HG02588 (cell line): ENCODE data around the gene AAK1.
"Not testable (repeated sequence)": the region's sequence is repeated elsewhere in the genome, so short reads cannot be mapped to it uniquely, and the experiment has no call there.

Experiments
- ATAC-seq: cut with Tn5 transposase; IDR thresholded peaks from one replicate; pipeline ENCODE4 v1.9.1; 2021; ENCODE audit warnings: mild to moderate bottlenecking, moderate library complexity; ENCODE audit not compliant: unreplicated experiment

The AAK1 gene

DNA sequence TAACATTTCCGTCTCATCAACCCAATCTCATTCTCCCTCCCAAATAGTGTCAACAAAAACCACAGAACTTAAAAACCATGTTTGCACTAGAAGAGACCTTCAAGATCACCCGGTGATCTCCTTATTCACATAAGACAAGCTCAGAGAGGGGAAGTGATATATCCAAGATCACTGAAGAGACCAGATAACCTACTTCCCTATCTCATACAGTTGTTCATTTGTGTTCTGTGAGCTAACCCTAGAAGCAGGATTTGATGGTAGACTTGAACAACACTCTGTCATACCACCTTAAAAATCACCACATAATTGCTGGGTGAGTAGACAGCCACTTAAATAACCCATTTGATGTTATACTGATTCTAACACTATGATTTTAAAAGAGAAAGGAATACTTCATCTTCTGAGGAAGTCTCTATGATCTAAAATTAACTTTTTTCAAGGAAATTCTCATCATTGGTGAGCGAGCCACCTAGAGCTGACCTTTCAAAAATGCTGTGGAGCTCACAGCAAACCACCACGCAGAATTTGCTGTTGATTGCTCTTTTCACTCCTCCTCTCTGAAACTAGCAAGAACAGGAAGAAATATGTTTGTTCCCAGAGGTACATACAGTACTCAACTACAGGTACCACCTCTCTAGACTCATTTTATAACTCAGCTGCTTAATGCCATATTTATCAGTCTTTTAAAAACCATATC is 15.1 kb downstream of the AAK1 start:
- no peak for ATAC-seq

GRCh38 chr2:69625078-69625795 is 18.3 kb downstream of the AAK1 start:
- no peak for ATAC-seq

- no peak for ATAC-seq
Observed at GRCh38 chr2:69624611-69625010, 18.9 kb downstream of the AAK1 start.

DNA sequence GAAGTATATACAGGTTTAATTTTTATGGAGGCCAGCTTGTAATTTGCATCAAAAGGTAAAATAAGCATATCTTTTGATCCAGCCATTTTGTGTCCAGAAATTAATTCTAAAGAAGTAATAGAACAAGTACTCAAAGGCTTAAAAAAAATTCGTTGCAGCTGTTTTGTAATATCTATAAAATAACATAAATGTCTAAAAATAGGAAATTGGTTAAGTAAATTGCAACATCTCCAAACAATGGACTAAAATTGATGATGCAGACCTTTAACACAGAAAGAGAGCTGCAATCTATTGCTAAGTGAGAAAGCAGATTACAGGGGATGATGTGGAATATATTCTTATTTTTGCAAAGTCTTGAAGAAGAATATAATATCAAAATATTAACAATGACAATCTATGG is 19.4 kb downstream of the AAK1 start:
- ATAC-seq: no peak

DNA sequence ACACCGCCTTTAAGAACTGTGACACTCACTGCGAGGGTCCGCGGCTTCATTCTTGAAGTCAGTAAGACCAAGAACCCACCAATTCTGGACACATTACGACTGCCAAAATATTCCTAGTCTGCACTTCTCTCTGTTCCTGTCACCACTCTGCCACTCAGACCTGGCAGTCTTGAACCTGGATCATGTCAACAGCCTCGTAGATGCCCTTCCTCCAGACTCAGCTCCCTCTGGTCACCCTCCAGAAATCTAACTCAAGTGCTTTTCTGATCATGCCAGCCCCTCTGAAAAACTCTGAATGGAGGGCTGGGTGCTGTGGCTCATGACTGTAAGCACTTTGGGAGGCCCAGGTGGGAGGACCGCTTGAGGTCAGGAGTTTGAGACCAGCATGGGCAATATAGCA is 20.3 kb downstream of the AAK1 start:
- ATAC-seq: no peak

DNA sequence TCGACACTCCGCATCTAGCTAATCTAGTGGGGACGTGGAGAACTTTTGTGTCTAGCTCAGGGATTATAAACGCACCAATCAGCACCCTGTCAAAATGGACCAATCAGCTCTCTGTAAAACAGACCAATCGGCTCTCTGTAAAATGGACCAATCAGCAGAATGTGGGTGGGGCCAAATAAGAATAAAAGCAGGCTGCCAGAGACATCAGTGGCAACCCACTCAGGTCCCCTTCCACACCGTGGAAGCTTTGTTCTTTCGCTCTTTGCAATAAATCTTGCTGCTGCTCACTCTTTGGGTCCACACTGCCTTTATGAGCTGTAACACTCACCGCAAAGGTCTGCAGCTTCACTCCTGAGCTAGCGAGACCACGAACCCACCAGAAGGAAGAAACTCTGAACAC is 20.7 kb downstream of the AAK1 start:
- ATAC-seq: not testable (repeated sequence)

DNA sequence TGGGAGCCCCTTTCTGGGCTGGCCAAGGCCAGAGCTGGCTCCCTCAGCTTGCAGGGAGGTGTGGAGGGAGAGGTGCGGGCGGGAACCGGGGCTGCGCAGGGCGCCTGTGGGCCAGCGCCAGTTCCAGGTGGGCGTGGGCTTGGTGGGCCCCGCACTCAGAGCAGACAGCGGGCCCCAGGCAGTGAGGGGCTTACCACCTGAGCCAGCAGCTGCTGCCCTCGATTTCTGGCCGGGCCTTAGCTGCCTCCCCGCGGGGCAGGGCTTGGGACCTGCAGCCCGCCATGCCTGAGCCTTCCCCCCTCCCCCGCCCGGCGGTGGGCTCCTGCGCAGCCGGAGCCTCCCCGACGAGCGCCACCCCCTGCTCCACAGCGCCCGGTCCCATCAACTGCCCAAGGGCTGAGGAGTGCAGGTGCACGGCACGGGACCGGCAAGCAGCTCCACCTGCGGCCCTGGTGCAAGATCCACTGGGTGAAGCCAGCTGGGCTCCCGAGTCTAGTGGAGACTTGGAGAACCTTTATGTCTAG is 21.5 kb downstream of the AAK1 start:
- not testable (repeated sequence) for ATAC-seq

DNA sequence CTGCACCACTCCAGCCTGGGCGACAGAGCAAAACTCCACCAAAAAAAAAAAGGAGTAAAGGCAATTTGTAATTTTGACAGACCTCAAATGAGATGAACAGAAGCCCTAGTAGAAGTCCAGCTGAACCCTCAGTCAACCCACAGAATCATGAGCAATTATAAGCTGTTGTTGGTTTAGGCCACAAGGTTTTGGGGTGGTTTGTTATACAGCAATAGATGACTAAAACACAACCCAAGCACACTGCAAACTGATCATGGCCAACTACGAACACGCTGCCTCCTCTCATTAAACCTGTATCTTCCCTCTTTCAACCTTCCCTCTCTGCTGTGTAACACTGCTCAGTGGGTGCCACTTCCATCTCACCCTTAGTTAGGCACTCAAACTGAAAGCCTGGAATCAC is 22.1 kb downstream of the AAK1 start:
- no peak for ATAC-seq

DNA sequence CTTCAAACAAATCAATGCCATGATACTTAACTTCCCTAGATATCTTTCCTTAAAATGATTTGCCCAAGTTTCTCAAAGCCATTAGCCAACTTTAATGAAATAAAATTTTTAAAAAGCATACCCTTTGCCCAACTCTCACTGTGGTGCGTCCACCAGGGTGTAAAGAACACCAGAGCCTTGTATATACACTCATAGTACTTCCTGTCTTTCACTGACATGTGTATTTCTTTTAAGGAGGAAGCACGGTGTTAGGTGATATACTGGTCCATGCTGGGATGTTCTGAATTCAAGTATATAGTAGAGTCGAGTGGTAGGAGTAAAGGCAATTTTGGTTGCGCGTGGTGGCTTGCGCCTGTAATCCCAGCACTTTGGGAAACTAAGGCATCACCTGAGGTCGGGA is 22.7 kb downstream of the AAK1 start:
- no peak for ATAC-seq

DNA sequence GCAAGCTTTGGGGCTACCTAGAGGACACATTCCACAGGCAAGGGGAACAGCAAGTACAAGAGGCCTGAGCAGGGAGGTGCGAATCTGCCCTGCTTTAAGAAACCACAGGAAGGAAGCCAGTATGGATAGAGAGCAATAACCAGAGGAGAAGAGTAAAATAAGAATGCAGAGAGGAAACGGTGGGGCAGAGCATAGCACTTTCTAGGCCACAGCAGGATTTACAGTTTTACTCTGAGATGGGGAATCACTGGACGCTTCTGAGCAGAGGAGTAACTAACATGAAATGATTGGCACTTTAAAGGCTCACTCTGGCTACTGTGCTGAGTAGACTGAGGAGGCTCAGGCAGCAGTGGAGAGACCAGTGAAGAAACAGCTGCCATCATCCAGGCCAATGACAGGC is 23.8 kb downstream of the AAK1 start:
- ATAC-seq: no peak

DNA sequence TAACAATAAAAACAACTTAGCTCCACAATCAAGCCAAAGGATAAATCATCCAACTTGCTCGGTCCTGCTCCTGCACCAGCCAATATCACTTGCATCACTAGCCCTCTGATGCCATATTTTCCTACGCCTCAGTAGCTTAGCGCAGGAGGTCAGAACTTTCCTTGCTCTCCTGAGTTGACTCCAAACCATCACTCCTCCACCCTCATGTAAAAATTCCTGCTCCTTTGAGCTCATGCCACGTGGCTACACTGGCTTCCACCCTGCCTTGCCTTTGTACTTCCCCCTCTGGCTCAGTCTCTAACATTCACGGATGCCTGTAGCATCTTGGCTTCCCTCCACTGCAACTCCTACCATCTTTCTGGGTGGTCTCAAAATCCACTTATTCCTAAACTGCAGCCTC is 25.2 kb downstream of the AAK1 start:
- ATAC-seq: no peak

DNA sequence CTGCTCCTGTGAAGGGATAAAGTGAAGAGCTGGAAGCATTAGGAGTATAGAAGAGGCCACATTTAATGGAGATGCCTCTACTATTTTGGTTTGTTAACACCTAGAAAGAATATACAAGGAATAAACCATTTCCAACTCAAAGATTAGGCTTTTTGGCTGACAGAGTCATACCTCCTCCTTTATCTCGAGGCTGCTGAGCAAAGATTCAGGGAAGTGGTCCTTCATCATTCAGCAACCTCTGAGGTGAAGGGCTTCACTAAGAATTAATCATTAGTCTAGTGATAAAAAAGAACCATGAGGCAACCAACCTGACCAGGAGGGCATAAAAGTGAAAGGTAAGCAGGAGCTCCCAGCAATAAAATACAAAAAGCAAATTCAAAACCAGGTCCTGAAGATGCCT is 25.8 kb downstream of the AAK1 start:
- ATAC-seq: no peak

DNA sequence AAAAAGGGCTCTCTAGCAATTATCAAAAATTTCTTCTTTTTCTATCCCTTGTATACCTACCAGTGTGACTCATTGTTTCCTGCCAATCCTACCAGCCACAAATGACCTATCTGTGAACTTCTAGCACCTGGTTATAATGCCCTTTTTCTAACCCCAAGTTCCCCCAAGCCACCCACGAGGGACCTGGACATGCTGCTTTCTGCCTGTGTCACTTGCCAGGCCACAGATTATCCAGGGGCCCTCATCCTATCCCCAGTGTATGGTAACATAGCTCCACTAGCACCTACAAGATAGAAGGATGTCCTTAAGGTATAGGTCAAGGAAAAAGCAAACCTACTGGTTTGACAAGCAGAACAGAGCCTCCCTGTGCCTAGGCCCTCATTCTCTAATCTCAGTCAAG is 26.8 kb downstream of the AAK1 start:
- peak; percentile 46 for ATAC-seq

- ATAC-seq: no peak
Observed at GRCh38 chr2:69615969-69616368, 27.6 kb downstream of the AAK1 start.

GRCh38 chr2:69615078-69615625 is 28.4 kb downstream of the AAK1 start:
- ATAC-seq: no peak

DNA sequence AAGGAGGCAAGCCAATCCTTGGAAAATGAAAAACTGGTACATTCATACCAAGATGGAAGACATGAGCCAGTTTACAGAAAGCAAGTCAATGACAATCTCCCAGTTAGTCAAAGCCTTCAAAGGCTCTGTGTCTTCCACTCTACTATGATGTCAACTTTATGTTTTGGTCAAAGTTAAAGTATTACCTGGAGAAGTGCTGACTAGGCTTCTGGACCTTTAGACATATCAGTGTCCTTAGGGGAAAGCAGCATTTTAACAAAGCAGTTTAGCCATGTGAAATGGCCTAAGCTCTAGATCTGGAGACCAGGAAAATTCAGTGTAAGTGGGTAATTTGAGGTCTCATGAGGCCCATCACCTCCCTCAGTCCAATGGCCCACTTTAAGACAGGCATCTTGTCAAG is 30.8 kb downstream of the AAK1 start:
- ATAC-seq: no peak

- no peak for ATAC-seq
Observed at GRCh38 chr2:69612200-69612599, 31.3 kb downstream of the AAK1 start.

- ATAC-seq: no peak
Observed at GRCh38 chr2:69608109-69608508, 35.4 kb downstream of the AAK1 start.

GRCh38 chr2:69606771-69607170 is 36.8 kb downstream of the AAK1 start:
- not testable (repeated sequence) for ATAC-seq

DNA sequence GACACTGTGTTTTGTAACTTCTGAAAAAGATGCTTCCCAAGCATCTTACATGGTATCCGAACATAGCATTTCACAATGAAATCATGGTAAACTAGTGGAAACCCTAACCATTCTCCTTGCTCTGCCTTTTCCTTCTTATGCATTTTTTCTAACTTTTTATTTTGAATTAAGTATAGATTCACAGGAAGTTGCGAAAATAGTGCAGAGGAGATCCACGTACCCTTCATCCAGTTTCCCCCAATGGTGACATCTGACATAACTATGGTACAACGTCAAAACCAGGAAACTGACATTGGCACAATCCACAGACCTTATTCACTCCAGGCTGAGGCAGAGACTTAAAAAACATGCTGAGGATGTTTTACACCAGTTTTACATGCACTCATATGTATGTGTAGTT is 38.3 kb downstream of the AAK1 start:
- ATAC-seq: no peak

GRCh38 chr2:69604836-69605235 is 38.7 kb downstream of the AAK1 start:
- no peak for ATAC-seq

- no peak for ATAC-seq
Observed at GRCh38 chr2:69604026-69604678, 39.4 kb downstream of the AAK1 start.
